ENCODE data around the gene KIAA0232. TPM values are rescaled to one million over a fixed set of nuclear protein-coding genes. Genes with fewer than 3 reads are reported as not detected.
A peak's percentile ranks its signal among the peaks of the same experiment; 100 is the strongest.

KIAA0232 gene
- total and polyA plus RNA-seq, 10 of the 15 experiments (the other 5 are each of a cell fraction or from before 2014, with no cell fraction given), result 2.8 to 15.1 (median 10.8) TPM

- TF ChIP-seq NFYA (IDR thresholded peaks at IDR 0.05; ENCODE audit: borderline replicate concordance, low read depth, low read length) (no peak), ESRRA (IDR thresholded peaks at IDR 0.05; ENCODE audit: low read length) (no peak), IRF3 (IDR thresholded peaks at IDR 0.05) (no peak; the same call in 1 of the 2 replicates), IKZF2 (IDR thresholded peaks at IDR 0.05) (peak; percentile 97), DPF2 (IDR thresholded peaks at IDR 0.05) (peak; percentile 98), SPI1 (IDR thresholded peaks at IDR 0.05; ENCODE audit: borderline replicate concordance, insufficient read depth, low read depth, low read length) (no peak), TCF3 (IDR thresholded peaks at IDR 0.05; ENCODE audit: borderline replicate concordance, insufficient read depth, low read depth, low read length) (peak; percentile 83), SKIL (IDR thresholded peaks at IDR 0.05; ENCODE audit: low read depth, poor library complexity, severe bottlenecking) (peak; percentile 98), BCLAF1 (IDR thresholded peaks at IDR 0.05) (no peak), TAF1 (IDR thresholded peaks at IDR 0.05; ENCODE audit: borderline replicate concordance, low read depth, low read length) (0 out of 2 replicates have a peak, but pooled peaks have one; percentile 25), ZNF217 (IDR thresholded peaks at IDR 0.05) (peak; percentile 78; the same call in 1 of the 2 replicates), ASH2L (IDR thresholded peaks at IDR 0.05; ENCODE audit: borderline replicate concordance, low read depth) (peak; percentile 80; the same call in 1 of the 2 replicates), EGR1 (IDR thresholded peaks at IDR 0.05; ENCODE audit: borderline replicate concordance in 1 of 2, low read depth in 2 of 2, low read length in 2 of 2) (no peak), KAT2A (conservative IDR thresholded peaks at IDR 0.05; ENCODE audit: control insufficient read depth, low read depth, low read length) (no peak), TARDBP (IDR thresholded peaks at IDR 0.05; ENCODE audit: borderline replicate concordance) (no peak), CBX3 (IDR thresholded peaks at IDR 0.05; ENCODE audit: borderline replicate concordance, low read depth) (no peak), NKRF (conservative IDR thresholded peaks at IDR 0.05) (0 out of 2 replicates have a peak, but pooled peaks have one; percentile 36), STAT3 (IDR thresholded peaks at IDR 0.05; ENCODE audit: low read depth, low read length) (no peak), ZNF384 (IDR thresholded peaks at IDR 0.05; ENCODE audit: borderline replicate concordance, low read depth, low read length) (no peak)
These were observed 73.3 kb downstream of the KIAA0232 start (continued) for GRCh38 chr4:6855692-6856297.

Data from GM12878 (cell line).